K562 (cell line): ENCODE measurements around the gene IGF2BP3. TPM values are rescaled to one million over a fixed set of nuclear protein-coding genes. Genes with fewer than 3 reads are reported as not detected.

Experiments used
- ETV5 ChIP-seq: sonication (generic); formaldehyde crosslinking; IDR thresholded peaks from 2 replicates; pipeline ENCODE4 v1.4.0; 2020; ENCODE audit warnings: low read depth, mild to moderate bottlenecking, missing genetic modification reagents
- FOXM1 ChIP-seq, 2 experiments: fragments of 450-650 bp in 1 of 2; sonication (generic) in 1 of 2; formaldehyde crosslinking in 1 of 2; IDR thresholded peaks; 2 replicates each; pipeline versions ENCODE4 v1.6.1 to v1.9.0; 2017 to 2022; ENCODE audit warnings: low read depth in 2 of 2, mild to moderate bottlenecking in 2 of 2, missing genetic modification reagents in 1 of 2, moderate library complexity in 1 of 2
- RERE ChIP-seq: sonication (generic); formaldehyde crosslinking; IDR thresholded peaks from 2 replicates; pipeline ENCODE4 v1.8.0; 2023; ENCODE audit warnings: missing genetic modification reagents, mild to moderate bottlenecking, borderline replicate concordance
- TAF9B ChIP-seq: fragments of 450-650 bp; IDR thresholded peaks from 2 replicates; pipeline ENCODE4 v1.6.1; 2018; ENCODE audit warnings: mild to moderate bottlenecking; ENCODE audit not compliant: partially characterized antibody
- ZNF584 ChIP-seq: fragments of 200-800 bp; sonication (Bioruptor generic); IDR thresholded peaks from 2 replicates; pipeline ENCODE4 v1.6.1; 2016; ENCODE audit warnings: low read depth, mild to moderate bottlenecking, missing genetic modification characterization, missing compliant biosample characterization
- polyA plus RNA-seq, 8 experiments: library from polyadenylated mRNA; depleted of rRNA in 4 of 8; stranded (reverse) in 5 of 8; unstranded in 3 of 8; fragments of >200 nt; fragmentation: Nextera tagmentation in 2 of 8; fragmentation: Illumina TruSeq in 1 of 8; extraction: Ambion mirVana in 2 of 8; extraction: Trizol in 1 of 8; gene quantifications; 2 replicates each; pipeline versions ENCODE4 v1.2.1 to v1.2.3, GENCODE V29; 2011 to 2014; ENCODE audit warnings: inconsistent platforms in 1 of 8, missing spikeins in 1 of 8
- total RNA-seq, 7 experiments: library from RNA; depleted of rRNA in 6 of 7; stranded (reverse); fragments of >200 nt in 6 of 7; fragmentation: Illumina TruSeq in 2 of 7; extraction: Trizol in 2 of 7; gene quantifications; 2 replicates each; pipeline versions ENCODE4 v1.2.1 to v1.2.3, GENCODE V29; 2011 to 2021; ENCODE audit warnings: low replicate concordance in 1 of 7
- TF ChIP-seq, protein P1 (sequence below), 2 experiments: IDR thresholded peaks in 1 of 2; conservative IDR thresholded peaks in 1 of 2; 2 replicates each; pipeline ENCODE4 v1.6.1; 2016; ENCODE audit warnings: low read depth in 2 of 2, mild to moderate bottlenecking in 1 of 2, missing compliant biosample characterization in 1 of 2, missing genetic modification characterization in 1 of 2, moderate library complexity in 1 of 2
- TF ChIP-seq, protein P2 (sequence below): fragments of 450-650 bp; formaldehyde crosslinking; IDR thresholded peaks from 2 replicates; pipeline ENCODE4 v1.4.0; 2022; ENCODE audit warnings: missing genetic modification characterization
- TF ChIP-seq, protein P3 (sequence below): sonication (generic); formaldehyde crosslinking; IDR thresholded peaks from 2 replicates; pipeline ENCODE4 v1.8.0; 2022; ENCODE audit warnings: mild to moderate bottlenecking, missing genetic modification reagents, borderline replicate concordance
- TF ChIP-seq, protein P4 (sequence below): fragments of 250-450 bp; sonication (Bioruptor Pico); IDR thresholded peaks from 2 replicates; pipeline ENCODE4 v1.5.0; 2021; ENCODE audit warnings: mild to moderate bottlenecking, borderline replicate concordance

The IGF2BP3 gene
- total and polyA plus RNA-seq, 9 of the 15 experiments (the other 6 are each of a cell fraction or from before 2014, with no cell fraction given), result 8.4 to 88.1 (median 61.2) TPM

GRCh38 chr7:23470330-23471105 lies at the start of gene IGF2BP3 (continued):
- no peak for TF ChIP-seq RERE
- TF ChIP-seq, protein P1, sequence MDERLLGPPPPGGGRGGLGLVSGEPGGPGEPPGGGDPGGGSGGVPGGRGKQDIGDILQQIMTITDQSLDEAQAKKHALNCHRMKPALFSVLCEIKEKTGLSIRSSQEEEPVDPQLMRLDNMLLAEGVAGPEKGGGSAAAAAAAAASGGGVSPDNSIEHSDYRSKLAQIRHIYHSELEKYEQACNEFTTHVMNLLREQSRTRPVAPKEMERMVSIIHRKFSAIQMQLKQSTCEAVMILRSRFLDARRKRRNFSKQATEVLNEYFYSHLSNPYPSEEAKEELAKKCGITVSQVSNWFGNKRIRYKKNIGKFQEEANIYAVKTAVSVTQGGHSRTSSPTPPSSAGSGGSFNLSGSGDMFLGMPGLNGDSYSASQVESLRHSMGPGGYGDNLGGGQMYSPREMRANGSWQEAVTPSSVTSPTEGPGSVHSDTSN (CRISPR knock-in tag; IDR thresholded peaks at IDR 0.05; ENCODE audit: low read depth), result no peak
- TF ChIP-seq, protein P1 (tag; conservative IDR thresholded peaks at IDR 0.05; ENCODE audit: low read depth), result peak; percentile 95
- TF ChIP-seq, protein P2, sequence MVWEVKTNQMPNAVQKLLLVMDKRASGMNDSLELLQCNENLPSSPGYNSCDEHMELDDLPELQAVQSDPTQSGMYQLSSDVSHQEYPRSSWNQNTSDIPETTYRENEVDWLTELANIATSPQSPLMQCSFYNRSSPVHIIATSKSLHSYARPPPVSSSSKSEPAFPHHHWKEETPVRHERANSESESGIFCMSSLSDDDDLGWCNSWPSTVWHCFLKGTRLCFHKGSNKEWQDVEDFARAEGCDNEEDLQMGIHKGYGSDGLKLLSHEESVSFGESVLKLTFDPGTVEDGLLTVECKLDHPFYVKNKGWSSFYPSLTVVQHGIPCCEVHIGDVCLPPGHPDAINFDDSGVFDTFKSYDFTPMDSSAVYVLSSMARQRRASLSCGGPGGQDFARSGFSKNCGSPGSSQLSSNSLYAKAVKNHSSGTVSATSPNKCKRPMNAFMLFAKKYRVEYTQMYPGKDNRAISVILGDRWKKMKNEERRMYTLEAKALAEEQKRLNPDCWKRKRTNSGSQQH (CRISPR knock-in tag), result peak; percentile 90
- TF ChIP-seq, protein P3, sequence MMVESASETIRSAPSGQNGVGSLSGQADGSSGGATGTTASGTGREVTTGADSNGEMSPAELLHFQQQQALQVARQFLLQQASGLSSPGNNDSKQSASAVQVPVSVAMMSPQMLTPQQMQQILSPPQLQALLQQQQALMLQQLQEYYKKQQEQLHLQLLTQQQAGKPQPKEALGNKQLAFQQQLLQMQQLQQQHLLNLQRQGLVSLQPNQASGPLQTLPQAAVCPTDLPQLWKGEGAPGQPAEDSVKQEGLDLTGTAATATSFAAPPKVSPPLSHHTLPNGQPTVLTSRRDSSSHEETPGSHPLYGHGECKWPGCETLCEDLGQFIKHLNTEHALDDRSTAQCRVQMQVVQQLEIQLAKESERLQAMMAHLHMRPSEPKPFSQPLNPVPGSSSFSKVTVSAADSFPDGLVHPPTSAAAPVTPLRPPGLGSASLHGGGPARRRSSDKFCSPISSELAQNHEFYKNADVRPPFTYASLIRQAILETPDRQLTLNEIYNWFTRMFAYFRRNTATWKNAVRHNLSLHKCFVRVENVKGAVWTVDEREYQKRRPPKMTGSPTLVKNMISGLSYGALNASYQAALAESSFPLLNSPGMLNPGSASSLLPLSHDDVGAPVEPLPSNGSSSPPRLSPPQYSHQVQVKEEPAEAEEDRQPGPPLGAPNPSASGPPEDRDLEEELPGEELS (CRISPR knock-in tag), result no peak
- peak; percentile 62; the same call in 1 of the 2 replicates for TF ChIP-seq ETV5
- 0 out of 2 replicates have a peak, but pooled peaks have one; percentile 49 for TF ChIP-seq ZNF584
- peak; percentile 92 for TF ChIP-seq TAF9B
- peak; percentile 89 for TF ChIP-seq FOXM1 (IDR thresholded peaks at IDR 0.05; ENCODE audit: low read depth)
- no peak for TF ChIP-seq FOXM1 (CRISPR knock-in tag; IDR thresholded peaks at IDR 0.05; ENCODE audit: low read depth)
- TF ChIP-seq, protein P4, sequence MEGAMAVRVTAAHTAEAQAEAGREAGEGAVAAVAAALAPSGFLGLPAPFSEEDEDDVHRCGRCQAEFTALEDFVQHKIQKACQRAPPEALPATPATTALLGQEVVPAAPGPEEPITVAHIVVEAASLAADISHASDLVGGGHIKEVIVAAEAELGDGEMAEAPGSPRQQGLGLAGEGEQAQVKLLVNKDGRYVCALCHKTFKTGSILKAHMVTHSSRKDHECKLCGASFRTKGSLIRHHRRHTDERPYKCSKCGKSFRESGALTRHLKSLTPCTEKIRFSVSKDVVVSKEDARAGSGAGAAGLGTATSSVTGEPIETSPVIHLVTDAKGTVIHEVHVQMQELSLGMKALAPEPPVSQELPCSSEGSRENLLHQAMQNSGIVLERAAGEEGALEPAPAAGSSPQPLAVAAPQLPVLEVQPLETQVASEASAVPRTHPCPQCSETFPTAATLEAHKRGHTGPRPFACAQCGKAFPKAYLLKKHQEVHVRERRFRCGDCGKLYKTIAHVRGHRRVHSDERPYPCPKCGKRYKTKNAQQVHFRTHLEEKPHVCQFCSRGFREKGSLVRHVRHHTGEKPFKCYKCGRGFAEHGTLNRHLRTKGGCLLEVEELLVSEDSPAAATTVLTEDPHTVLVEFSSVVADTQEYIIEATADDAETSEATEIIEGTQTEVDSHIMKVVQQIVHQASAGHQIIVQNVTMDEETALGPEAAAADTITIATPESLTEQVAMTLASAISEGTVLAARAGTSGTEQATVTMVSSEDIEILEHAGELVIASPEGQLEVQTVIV (CRISPR knock-in tag), result no peak
